H9 (cell line): ENCODE results near the gene TPBGL. TPM values are rescaled to one million over a fixed set of nuclear protein-coding genes. Genes with fewer than 3 reads are reported as not detected.

Source experiments
- DNase-seq: peaks from one replicate; pipeline ENCODE4 v3.0.0-alpha.2; 2017
- H2AFZ ChIP-seq: one replicate; pipeline ENCODE4 v1.6.1; 2013; ENCODE audit warnings: mild to moderate bottlenecking, low read length, control low read depth, moderate library complexity
- H2AK5ac ChIP-seq: 2 replicates; pipeline ENCODE4 v1.6.1; 2013; ENCODE audit warnings: low read length, control low read depth, mixed read lengths; ENCODE audit not compliant: insufficient read length
- H2BK120ac ChIP-seq: one replicate; pipeline ENCODE4 v1.6.1; 2013; ENCODE audit warnings: low read depth, mild to moderate bottlenecking, low read length, control low read depth, inconsistent platforms; ENCODE audit not compliant: poor library complexity, severe bottlenecking
- H2BK12ac ChIP-seq: 2 replicates; pipeline ENCODE4 v1.6.1; 2013; ENCODE audit warnings: low read length, control low read depth, mixed read lengths, low read depth; ENCODE audit not compliant: insufficient read length
- H2BK15ac ChIP-seq: 2 replicates; pipeline ENCODE4 v1.6.1; 2013; ENCODE audit warnings: low read depth, low read length, control low read depth
- H2BK20ac ChIP-seq: one replicate; pipeline ENCODE4 v1.6.1; 2013; ENCODE audit warnings: low read depth, mild to moderate bottlenecking, low read length, control low read depth, inconsistent platforms; ENCODE audit not compliant: poor library complexity, severe bottlenecking
- H2BK5ac ChIP-seq: 2 replicates; pipeline ENCODE4 v1.6.1; 2013; ENCODE audit warnings: low read length, control low read depth, mixed read lengths; ENCODE audit not compliant: insufficient read length
- H3K14ac ChIP-seq: 2 replicates; pipeline ENCODE4 v1.6.1; 2013; ENCODE audit warnings: low read length, control low read depth; ENCODE audit not compliant: insufficient read depth
- H3K18ac ChIP-seq: 2 replicates; pipeline ENCODE4 v1.6.1; 2013; ENCODE audit warnings: low read depth, mild to moderate bottlenecking, mixed read lengths, low read length, control low read depth; ENCODE audit not compliant: insufficient read length
- H3K23ac ChIP-seq: 2 replicates; pipeline ENCODE4 v1.6.1; 2013; ENCODE audit warnings: low read length, control low read depth, mixed read lengths, low read depth; ENCODE audit not compliant: insufficient read length
- H3K23me2 ChIP-seq: 2 replicates; pipeline ENCODE4 v1.6.1; 2013; ENCODE audit warnings: low read depth, mild to moderate bottlenecking, mixed read lengths, low read length, control low read depth; ENCODE audit not compliant: insufficient read length, poor library complexity, severe bottlenecking
- H3K27ac ChIP-seq: 2 replicates; pipeline ENCODE4 v1.5.1; 2013; ENCODE audit warnings: low read length, control low read depth, mixed read lengths, low read depth; ENCODE audit not compliant: insufficient read length
- H3K27me3 ChIP-seq: 2 replicates; pipeline ENCODE4 v1.6.1; 2013; ENCODE audit warnings: low read length, control low read depth, inconsistent platforms; ENCODE audit not compliant: insufficient read depth
- H3K4ac ChIP-seq: 2 replicates; pipeline ENCODE4 v1.6.1; 2013; ENCODE audit warnings: low read depth, mild to moderate bottlenecking, control low read depth, inconsistent platforms, low read length, moderate library complexity
- H3K4me1 ChIP-seq: 2 replicates; pipeline ENCODE4 v1.6.1; 2013; ENCODE audit warnings: low read length, control low read depth, inconsistent platforms; ENCODE audit not compliant: insufficient read depth
- H3K4me2 ChIP-seq: 2 replicates; pipeline ENCODE4 v1.6.1; 2013; ENCODE audit warnings: low read length, control low read depth, mixed read lengths; ENCODE audit not compliant: insufficient read length, insufficient read depth
- H3K56ac ChIP-seq: 2 replicates; pipeline ENCODE4 v1.6.1; 2013; ENCODE audit warnings: low read depth, mild to moderate bottlenecking, mixed read lengths, low read length, control low read depth; ENCODE audit not compliant: insufficient read length
- H3K79me1 ChIP-seq: 2 replicates; pipeline ENCODE4 v1.6.1; 2013; ENCODE audit warnings: low read depth, mild to moderate bottlenecking, moderate library complexity, low read length, control low read depth, inconsistent platforms; ENCODE audit not compliant: insufficient read depth, poor library complexity, severe bottlenecking
- H3K79me2 ChIP-seq: 2 replicates; pipeline ENCODE4 v1.6.1; 2013; ENCODE audit warnings: low read length, control low read depth, inconsistent platforms; ENCODE audit not compliant: insufficient read depth
- H3K9ac ChIP-seq: 2 replicates; pipeline ENCODE4 v1.6.1; 2013; ENCODE audit warnings: low read length, control low read depth, mixed read lengths; ENCODE audit not compliant: insufficient read length; ENCODE audit errors: extremely low read depth
- H3K9me3 ChIP-seq: one replicate; pipeline ENCODE4 v1.6.1; 2013; ENCODE audit warnings: low read depth, low read length, inconsistent platforms; ENCODE audit not compliant: control insufficient read depth
- H3T11ph ChIP-seq: one replicate; pipeline ENCODE4 v1.6.1; 2013; ENCODE audit warnings: mild to moderate bottlenecking, low read length, control low read depth, inconsistent platforms
- H4K20me1 ChIP-seq: one replicate; pipeline ENCODE4 v1.6.1; 2013; ENCODE audit not compliant: control insufficient read depth, insufficient read length, insufficient read depth
- H4K5ac ChIP-seq: 2 replicates; pipeline ENCODE4 v1.6.1; 2013; ENCODE audit warnings: low read depth, mild to moderate bottlenecking, mixed read lengths, low read length, control low read depth; ENCODE audit not compliant: insufficient read length
- H4K8ac ChIP-seq: replicated peaks from 2 replicates; pipeline ENCODE4 v1.6.1; 2013; ENCODE audit warnings: low read length, control low read depth, mixed read lengths, low read depth; ENCODE audit not compliant: insufficient read length
- H4K91ac ChIP-seq: 2 replicates; pipeline ENCODE4 v1.6.1; 2013; ENCODE audit warnings: low read depth, mild to moderate bottlenecking, moderate library complexity, mixed read lengths, low read length, control low read depth; ENCODE audit not compliant: insufficient read length
- H3K27ac Mint-ChIP-seq, 3 experiments: 2 replicates in 2 of 3; 3 replicates in 1 of 3; pipeline ENCODE4 v1.8.0; 2020 to 2021; ENCODE audit warnings: mixed read lengths in 3 of 3, mild to moderate bottlenecking in 1 of 3, moderate library complexity in 1 of 3
- H3K27me3 Mint-ChIP-seq: 2 replicates; pipeline ENCODE4 v1.8.0; 2021; ENCODE audit warnings: low read depth, mild to moderate bottlenecking, moderate library complexity, mixed read lengths
- H3K36me3 Mint-ChIP-seq, 3 experiments: 2 replicates in 2 of 3; 3 replicates in 1 of 3; pipeline ENCODE4 v1.8.0; 2020 to 2021; ENCODE audit warnings: low read depth in 3 of 3, mixed read lengths in 3 of 3; ENCODE audit not compliant: insufficient read depth in 1 of 3
- H3K4me1 Mint-ChIP-seq, 2 experiments: 2 replicates each; pipeline ENCODE4 v1.8.0; 2020; ENCODE audit warnings: mixed read lengths in 2 of 2
- H3K4me3 Mint-ChIP-seq, 2 experiments: 2 replicates in 1 of 2; 3 replicates in 1 of 2; pipeline ENCODE4 v1.8.0; 2020 to 2021; ENCODE audit warnings: mild to moderate bottlenecking in 2 of 2, mixed read lengths in 2 of 2, moderate library complexity in 1 of 2
- H3K9me3 Mint-ChIP-seq, 2 experiments: 2 replicates in 1 of 2; 3 replicates in 1 of 2; pipeline ENCODE4 v1.8.0; 2020; ENCODE audit warnings: mild to moderate bottlenecking in 2 of 2, mixed read lengths in 2 of 2, moderate library complexity in 1 of 2
- WGBS: extraction: QIAGEN DNeasy Blood & Tissue Kit; methylation state at CpG from one replicate; pipeline ENCODE4 v1.1.7; 2013; ENCODE audit warnings: missing lambda C conversion rate, low lambda C conversion rate, mixed read lengths; ENCODE audit not compliant: insufficient read length; ENCODE audit errors: extremely low coverage; 5-methylcytosine and 5-hydroxymethylcytosine counted together
- total RNA-seq: library from RNA; stranded (reverse); gene quantifications from 2 replicates; pipeline ENCODE4 v1.2.1, GENCODE V29; 2021
- TF ChIP-seq, protein P1 (sequence below): fragments of 200-600 bp; sonication (generic); conservative IDR thresholded peaks from 3 replicates; pipeline ENCODE4 v1.8.0; 2021; ENCODE audit warnings: antibody characterized with exemption, mild to moderate bottlenecking

The TPBGL gene
- total RNA-seq, 1 experiment from 2014 or later = 0.61 TPM

DNA sequence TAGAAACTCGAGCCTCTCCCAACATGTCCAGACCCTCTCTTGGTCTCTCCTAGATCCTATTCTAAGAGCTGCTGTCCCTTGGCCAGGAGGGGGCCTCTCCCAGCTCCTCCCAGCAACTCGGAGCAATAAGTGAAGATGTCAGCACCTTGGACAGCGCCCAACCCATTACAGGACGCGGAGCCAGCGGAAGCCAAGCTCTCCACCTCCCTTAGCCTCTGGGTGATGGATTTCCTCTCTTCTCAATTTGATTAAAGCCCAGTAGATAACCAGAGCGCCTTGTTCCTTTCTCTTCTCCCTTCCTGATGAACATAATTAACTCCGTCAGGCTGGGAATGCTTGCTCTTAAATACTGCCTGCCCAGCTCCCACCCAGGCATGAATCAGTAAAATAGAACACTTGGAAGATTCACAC, 26.2 kb upstream of the TPBGL start:
- H2BK120ac ChIP-seq = no peak overlapping the region
- WGBS = no CpG with 5 or more reads among the region's 8 CpGs
- no peaks in the 10 kb centered on the region for H3K4me1 ChIP-seq
- H4K91ac ChIP-seq = no peak overlapping the region
- no peaks in the 10 kb centered on the region for H4K20me1 ChIP-seq
- H2AFZ ChIP-seq = no peak overlapping the region
- H3K9ac ChIP-seq = no peak overlapping the region
- no peak overlapping the region for H2BK12ac ChIP-seq
- no peaks in the 10 kb centered on the region for H3K79me2 ChIP-seq
- no peak overlapping the region for H4K8ac ChIP-seq
- TF ChIP-seq, protein P1, sequence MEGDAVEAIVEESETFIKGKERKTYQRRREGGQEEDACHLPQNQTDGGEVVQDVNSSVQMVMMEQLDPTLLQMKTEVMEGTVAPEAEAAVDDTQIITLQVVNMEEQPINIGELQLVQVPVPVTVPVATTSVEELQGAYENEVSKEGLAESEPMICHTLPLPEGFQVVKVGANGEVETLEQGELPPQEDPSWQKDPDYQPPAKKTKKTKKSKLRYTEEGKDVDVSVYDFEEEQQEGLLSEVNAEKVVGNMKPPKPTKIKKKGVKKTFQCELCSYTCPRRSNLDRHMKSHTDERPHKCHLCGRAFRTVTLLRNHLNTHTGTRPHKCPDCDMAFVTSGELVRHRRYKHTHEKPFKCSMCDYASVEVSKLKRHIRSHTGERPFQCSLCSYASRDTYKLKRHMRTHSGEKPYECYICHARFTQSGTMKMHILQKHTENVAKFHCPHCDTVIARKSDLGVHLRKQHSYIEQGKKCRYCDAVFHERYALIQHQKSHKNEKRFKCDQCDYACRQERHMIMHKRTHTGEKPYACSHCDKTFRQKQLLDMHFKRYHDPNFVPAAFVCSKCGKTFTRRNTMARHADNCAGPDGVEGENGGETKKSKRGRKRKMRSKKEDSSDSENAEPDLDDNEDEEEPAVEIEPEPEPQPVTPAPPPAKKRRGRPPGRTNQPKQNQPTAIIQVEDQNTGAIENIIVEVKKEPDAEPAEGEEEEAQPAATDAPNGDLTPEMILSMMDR = peak; percentile 70
- H3K4ac ChIP-seq = no peak overlapping the region
- no peak overlapping the region for H3K4me2 ChIP-seq
- no peak overlapping the region for H3K27ac ChIP-seq
- H3K23ac ChIP-seq = no peak overlapping the region
- Mint-ChIP-seq H3K27ac (no peak overlapping the region), H3K4me3 (no peak overlapping the region), H3K9me3 (no peaks in the 10 kb centered on the region), H3K4me1 (0 out of 4 replicates have a peak, but pooled peaks cover 0 to 3% of the 10 kb centered on the region in 2 experiments), H3K36me3 (no peaks in the 10 kb centered on the region), H3K27me3 (peaks cover 44% of the 10 kb centered on the region)
- no peak overlapping the region for H3K14ac ChIP-seq
- H4K5ac ChIP-seq = no peak overlapping the region
- no peak overlapping the region for H2BK15ac ChIP-seq
- no peaks in the 10 kb centered on the region; the same call in 1 of the 2 replicates for H3K27me3 ChIP-seq
- H3K18ac ChIP-seq = no peak overlapping the region
- no peak overlapping the region for H2AK5ac ChIP-seq
- no peak overlapping the region for H2BK20ac ChIP-seq
- H3T11ph ChIP-seq = no peak overlapping the region
- peak; percentile 93 for DNase-seq
- H3K9me3 ChIP-seq = no peaks in the 10 kb centered on the region
- no peak overlapping the region for H3K56ac ChIP-seq
- H3K23me2 ChIP-seq = no peaks in the 10 kb centered on the region
- no peaks in the 10 kb centered on the region for H3K79me1 ChIP-seq
- no peak overlapping the region for H2BK5ac ChIP-seq
